WERI-Rb-1 (cell line): ENCODE measurements around the gene SFTA2.

Source experiments
- DNase-seq: peaks from one replicate; pipeline ENCODE4 v3.0.0-alpha.2; 2020
- H3K27ac ChIP-seq: fragments of 250-450 bp; sonication (Bioruptor Pico); 2 replicates; pipeline ENCODE4 v1.5.1; 2020; ENCODE audit warnings: mild to moderate bottlenecking, moderate library complexity
- H3K27me3 ChIP-seq: fragments of 250-450 bp; sonication (Bioruptor Pico); 2 replicates; pipeline ENCODE4 v1.5.1; 2021; ENCODE audit warnings: mild to moderate bottlenecking, low read depth, moderate library complexity; ENCODE audit not compliant: insufficient read depth, severe bottlenecking
- H3K36me3 ChIP-seq: fragments of 250-450 bp; sonication (Bioruptor Pico); 2 replicates; pipeline ENCODE4 v1.5.1; 2020; ENCODE audit warnings: mild to moderate bottlenecking, moderate library complexity
- H3K4me3 ChIP-seq: 2 replicates; pipeline ENCODE4 v1.5.1; 2011; ENCODE audit warnings: low read depth, mild to moderate bottlenecking, control low read depth, low read length
- H3K9me3 ChIP-seq: fragments of 250-450 bp; sonication (Bioruptor Pico); 2 replicates; pipeline ENCODE4 v1.5.1; 2021; ENCODE audit warnings: mild to moderate bottlenecking, moderate library complexity; ENCODE audit not compliant: severe bottlenecking
- CTCF ChIP-seq: IDR thresholded peaks from 2 replicates; pipeline ENCODE4 v1.5.1; 2011; ENCODE audit warnings: low read depth, mild to moderate bottlenecking, control low read depth, inconsistent platforms, low read length

The SFTA2 gene

GRCh38 chr6:30886897-30887255, 45.1 kb downstream of the SFTA2 start:
- TF ChIP-seq CTCF = no peak
- H3K27me3 ChIP-seq = no peaks in the 10 kb centered on the region
- H3K4me3 ChIP-seq = no peak overlapping the region
- H3K27ac ChIP-seq = no peak overlapping the region
- no peak for DNase-seq
- H3K9me3 ChIP-seq = no peaks in the 10 kb centered on the region
- peaks cover 38% of the 10 kb centered on the region for H3K36me3 ChIP-seq

GRCh38 chr6:30885999-30886896, 45.7 kb downstream of the SFTA2 start:
- TF ChIP-seq CTCF = no peak
- Histone ChIP-seq H3K27me3 (no peaks in the 10 kb centered on the region), H3K4me3 (peak overlapping the region; percentile 5; the same call in 1 of the 2 replicates), H3K9me3 (no peaks in the 10 kb centered on the region), H3K27ac (peak overlapping the region; percentile 46), H3K36me3 (peaks cover 31% of the 10 kb centered on the region)
- DNase-seq = peak; percentile 83

- H3K27me3 ChIP-seq = no peaks in the 10 kb centered on the region
- peak overlapping the region; percentile 84 for H3K27ac ChIP-seq
- TF ChIP-seq CTCF = no peak
- H3K36me3 ChIP-seq = peaks cover 24% of the 10 kb centered on the region
- H3K9me3 ChIP-seq = no peaks in the 10 kb centered on the region
- peak overlapping the region; percentile 58 for H3K4me3 ChIP-seq
- DNase-seq = no peak
These were observed 46.4 kb downstream of the SFTA2 start for GRCh38 chr6:30885481-30885998.

- Histone ChIP-seq H3K27me3 (no peaks in the 10 kb centered on the region), H3K36me3 (peaks cover 17% of the 10 kb centered on the region), H3K9me3 (no peaks in the 10 kb centered on the region), H3K27ac (peak overlapping the region; percentile 84), H3K4me3 (peak overlapping the region; percentile 58)
- peak; percentile 72 for DNase-seq
- 0 out of 2 replicates have a peak, but pooled peaks have one; percentile 26 for TF ChIP-seq CTCF
These were observed 47.2 kb downstream of the SFTA2 start for GRCh38 chr6:30884521-30885480.

GRCh38 chr6:30883685-30884520, 48.1 kb downstream of the SFTA2 start, which contains the start of gene DDR1:
Gene DDR1, plus strand, starts transcription at chr6:30884519. Its CDS starts 4,211 bp downstream, at chr6:30888730.
- DNase-seq = peak; percentile 89
- H3K36me3 ChIP-seq = peaks cover 8% of the 10 kb centered on the region
- TF ChIP-seq CTCF = 0 out of 2 replicates have a peak, but pooled peaks have one; percentile 11
- peak within 1 kb of the TSS; percentile 58 for H3K4me3 ChIP-seq
- no peaks in the 10 kb centered on the region for H3K9me3 ChIP-seq
- H3K27ac ChIP-seq = peak within 1 kb of the TSS; percentile 84
- no peaks in the 10 kb centered on the region for H3K27me3 ChIP-seq
